Caki2 (cell line): ENCODE results near the gene CCDC126. TPM values are rescaled to one million over a fixed set of nuclear protein-coding genes. Genes with fewer than 3 reads are reported as not detected.

Source experiments
- DNase-seq: peaks from one replicate; pipeline ENCODE4 v3.0.0-alpha.2; 2015; ENCODE audit warnings: low read depth
- in situ Hi-C: cut with HindIII; loops from 2 replicates; pipeline ENCODE4 v1.10.0; 2016; ENCODE audit warnings: low sequenced_read_pairs, low pct_unique_long_range_greater_than_20kb, mixed read lengths
- total RNA-seq: library from RNA; depleted of rRNA; stranded (reverse); fragments of >200 nt; shearing (Covaris generic); gene quantifications from 2 replicates; pipeline ENCODE4 v1.2.3, GENCODE V29; 2014; ENCODE audit warnings: low replicate concordance

The CCDC126 gene
- total RNA-seq, 1 experiment from 2014 or later, result 7.6 TPM

- DNase-seq, result no peak
- in situ Hi-C loops, result no loop called here
Observed at GRCh38 chr7:23617482-23617881, 20.3 kb downstream of the CCDC126 start.

- in situ Hi-C loops, result no loop called here
- no peak for DNase-seq
Observed at GRCh38 chr7:23618241-23618640, 21.1 kb downstream of the CCDC126 start.

- DNase-seq, result no peak
- in situ Hi-C loops, result no loop called here
Observed at GRCh38 chr7:23619141-23619540, 22.0 kb downstream of the CCDC126 start.

DNA sequence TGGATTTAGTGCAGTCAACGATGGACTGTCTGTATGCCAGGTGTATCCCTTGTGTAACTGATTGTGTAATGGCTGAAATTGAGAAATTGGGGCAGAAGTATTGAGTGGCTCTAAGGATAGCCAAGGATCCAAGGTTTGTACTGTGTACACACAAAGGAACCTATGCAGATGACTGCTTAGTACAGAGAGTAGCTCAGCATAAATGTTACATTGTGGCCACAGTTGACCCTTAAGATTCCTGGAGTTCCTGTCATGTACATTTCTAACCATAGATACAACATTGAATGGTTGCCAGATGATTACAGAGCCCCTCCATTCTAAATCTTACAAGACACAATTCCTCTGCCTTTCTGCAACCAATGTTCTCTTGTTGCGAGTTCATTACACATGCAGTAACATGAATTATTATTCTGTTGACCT lies 25.3 kb downstream of the CCDC126 start:
- in situ Hi-C loops, result no loop called here
- DNase-seq, result no peak

- in situ Hi-C loops, result no loop called here
- no peak for DNase-seq
Observed at GRCh38 chr7:23628370-23628769, 31.2 kb downstream of the CCDC126 start.

- DNase-seq, result no peak
Observed at GRCh38 chr7:23633417-23633816, 36.2 kb downstream of the CCDC126 start.

DNA sequence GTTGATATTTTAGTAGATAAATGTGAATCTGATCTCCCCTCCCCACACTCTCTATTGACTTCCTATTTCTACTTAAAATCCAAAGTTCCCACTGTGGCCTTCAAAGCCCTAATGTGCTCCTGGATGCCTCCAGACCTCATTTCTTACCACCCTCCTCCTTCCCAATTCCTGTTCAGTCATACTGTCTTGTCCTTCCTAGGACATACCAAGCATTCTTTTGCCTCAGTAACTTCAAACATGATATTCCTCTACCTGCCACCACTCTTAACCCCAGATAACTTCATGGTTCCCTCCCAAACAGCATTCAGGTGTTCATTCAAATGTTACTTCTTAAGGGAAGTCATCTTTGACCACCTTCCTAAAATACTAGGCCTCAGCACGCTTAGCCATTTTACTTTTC lies 48.6 kb downstream of the CCDC126 start:
- DNase-seq, result no peak
- in situ Hi-C loops, result no loop called here

More at GRCh38 chr7:23633417-23633816, 36.2 kb downstream of the CCDC126 start:
- in situ Hi-C loops, result no loop called here

DNA sequence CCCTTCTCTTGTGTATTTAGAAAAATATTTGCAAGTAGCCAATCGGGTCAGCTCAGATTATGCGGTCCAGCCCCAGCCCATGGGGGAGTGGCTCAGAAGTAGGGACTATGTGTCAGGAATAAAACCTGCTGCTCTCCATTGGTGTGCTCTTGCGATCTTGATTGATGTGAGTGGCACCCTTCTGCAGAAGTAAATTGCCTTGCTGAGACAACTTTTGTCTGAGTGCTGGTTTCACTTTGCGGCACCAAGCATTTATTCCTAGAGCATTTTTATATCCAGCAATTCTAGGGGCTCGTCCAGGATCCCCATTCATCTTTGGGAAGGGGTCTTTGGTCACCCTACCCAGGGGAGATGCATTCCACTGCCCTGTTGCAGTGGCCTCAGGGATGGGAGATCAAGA lies 56.8 kb downstream of the CCDC126 start:
- in situ Hi-C loops, result no loop called here
- DNase-seq, result peak; percentile 6

DNA sequence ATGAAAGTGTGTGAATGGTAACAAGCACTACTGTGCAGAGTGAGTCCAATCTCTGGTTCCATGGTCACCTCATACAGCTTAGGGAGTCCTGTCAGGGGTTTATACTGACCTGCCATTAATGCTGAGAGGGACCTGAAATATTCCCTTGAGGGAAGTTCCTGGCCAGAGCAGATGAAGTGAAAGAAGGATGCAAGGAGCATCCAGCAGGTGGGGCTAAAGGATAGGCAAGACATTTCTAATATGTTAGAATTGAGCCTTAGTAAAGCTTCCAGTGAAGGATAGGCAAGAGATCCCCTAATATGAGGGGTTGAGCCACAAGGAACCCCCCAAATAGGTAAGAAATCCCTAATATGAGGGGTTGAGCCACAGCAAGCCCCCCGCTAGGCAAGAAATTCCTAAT lies 57.3 kb downstream of the CCDC126 start:
- in situ Hi-C loops, result no loop called here
- peak; percentile 8 for DNase-seq

DNA sequence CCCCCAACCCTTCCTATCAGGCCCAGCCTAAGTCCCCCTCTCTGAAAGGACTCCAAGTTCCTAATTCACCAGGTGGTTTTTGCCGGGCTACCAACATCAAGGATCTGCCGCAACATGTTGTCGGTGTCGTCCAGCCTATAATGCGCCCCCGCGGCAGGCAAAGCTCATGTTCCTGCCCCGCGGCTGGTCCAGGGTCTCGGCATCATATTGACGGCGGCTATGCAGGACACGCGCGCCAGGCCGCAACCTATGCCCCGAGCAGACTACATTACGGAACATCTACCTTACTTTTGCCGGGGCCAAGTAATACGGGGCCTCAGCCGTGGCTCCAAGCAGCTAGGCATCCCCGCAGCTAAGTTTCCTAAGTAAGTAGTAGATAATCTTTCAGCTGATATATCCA lies 58.3 kb downstream of the CCDC126 start:
- DNase-seq, result no peak
- in situ Hi-C loops, result no loop called here

DNA sequence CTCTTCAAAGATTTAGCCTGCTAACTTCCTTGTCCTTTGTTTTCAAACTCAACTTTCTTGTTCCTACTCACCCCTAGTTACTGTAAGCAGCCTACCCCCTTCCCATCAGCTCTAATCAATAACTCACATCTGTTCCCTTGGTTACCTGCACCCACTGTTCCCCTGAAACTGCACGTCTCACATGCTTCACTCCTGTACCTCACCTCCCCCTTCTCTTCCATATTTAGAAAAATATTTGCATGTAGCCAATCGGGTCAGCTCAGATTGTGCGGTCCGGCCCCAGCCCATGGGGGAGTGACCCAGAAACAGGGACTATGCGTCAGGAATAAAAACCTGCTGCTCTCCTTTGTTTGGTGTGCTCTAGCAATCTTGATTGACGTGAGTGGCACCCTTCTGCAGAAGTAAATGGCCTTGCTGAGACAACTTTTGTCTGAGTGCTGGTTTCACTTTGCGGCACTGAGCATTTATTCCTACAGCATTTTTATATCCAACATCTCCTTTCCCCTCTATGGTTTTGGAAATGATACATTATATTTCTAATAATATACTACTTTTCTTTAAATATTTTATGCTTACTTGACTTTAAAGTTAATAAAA lies 61.7 kb downstream of the CCDC126 start:
- no peak for DNase-seq
- in situ Hi-C loops, result no loop called here

- in situ Hi-C loops, result no loop called here
- no peak for DNase-seq
Observed at GRCh38 chr7:23661385-23661784, 64.2 kb downstream of the CCDC126 start.

DNA sequence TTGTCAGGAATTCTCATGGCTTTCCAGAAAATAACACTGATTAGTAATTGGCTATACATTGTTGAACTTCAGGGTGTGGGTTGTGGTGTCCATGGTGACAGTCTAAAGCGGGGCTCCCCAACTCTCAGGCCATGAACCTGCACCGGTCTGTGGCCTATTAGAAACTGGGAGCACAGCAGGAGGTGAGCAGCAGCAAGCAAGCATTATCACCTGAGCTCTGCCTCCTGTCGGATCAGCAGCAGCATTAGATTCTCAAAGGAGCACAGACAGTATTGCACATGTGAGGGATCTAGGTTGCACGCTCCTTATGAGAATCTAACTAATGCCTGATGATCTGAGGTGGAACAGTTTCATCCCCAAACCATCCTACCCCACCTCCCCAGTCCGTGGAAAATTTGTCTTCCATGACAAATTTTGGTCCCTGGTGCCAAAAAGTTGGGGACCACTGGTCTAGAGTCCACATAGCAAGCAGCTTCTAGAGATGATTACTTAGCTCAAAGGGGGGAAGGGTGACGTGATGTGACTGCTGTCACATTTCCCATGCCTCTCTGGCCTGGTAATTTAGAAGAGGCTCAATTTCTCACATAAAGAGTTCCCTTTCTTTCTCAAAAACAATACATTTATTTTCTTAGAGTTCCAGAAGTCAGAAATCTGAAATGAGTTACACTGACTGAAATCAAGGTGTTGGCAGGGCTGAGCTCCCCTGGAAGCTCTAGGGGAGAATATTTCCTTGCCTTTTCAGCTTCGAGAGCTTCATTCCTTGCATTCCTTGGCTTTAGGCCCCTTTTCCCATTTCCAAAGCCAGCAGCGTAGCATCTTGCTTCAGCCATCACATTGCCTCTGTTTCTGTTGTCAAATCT lies 65.2 kb downstream of the CCDC126 start:
- DNase-seq, result no peak
- in situ Hi-C loops, result no loop called here

DNA sequence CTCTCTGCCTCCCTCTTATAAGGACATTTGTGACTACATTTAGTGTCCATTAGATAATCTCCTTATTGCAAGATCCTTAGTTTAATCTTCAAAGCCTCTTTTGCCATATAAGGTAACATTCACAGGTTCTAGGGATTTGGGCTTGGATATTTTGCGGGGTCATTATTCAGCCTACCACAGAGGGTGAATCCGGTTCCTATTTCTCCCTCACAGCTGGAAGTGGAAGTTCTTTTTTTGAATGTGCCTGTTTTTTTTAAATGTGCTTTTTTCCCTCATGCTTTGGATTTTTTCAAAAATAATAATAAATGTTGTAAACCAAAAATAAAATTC lies 65.8 kb downstream of the CCDC126 start:
- no peak for DNase-seq
- in situ Hi-C loops, result no loop called here

GRCh38 chr7:23664122-23664521 lies 66.9 kb downstream of the CCDC126 start:
- in situ Hi-C loops, result no loop called here
- no peak for DNase-seq

DNA sequence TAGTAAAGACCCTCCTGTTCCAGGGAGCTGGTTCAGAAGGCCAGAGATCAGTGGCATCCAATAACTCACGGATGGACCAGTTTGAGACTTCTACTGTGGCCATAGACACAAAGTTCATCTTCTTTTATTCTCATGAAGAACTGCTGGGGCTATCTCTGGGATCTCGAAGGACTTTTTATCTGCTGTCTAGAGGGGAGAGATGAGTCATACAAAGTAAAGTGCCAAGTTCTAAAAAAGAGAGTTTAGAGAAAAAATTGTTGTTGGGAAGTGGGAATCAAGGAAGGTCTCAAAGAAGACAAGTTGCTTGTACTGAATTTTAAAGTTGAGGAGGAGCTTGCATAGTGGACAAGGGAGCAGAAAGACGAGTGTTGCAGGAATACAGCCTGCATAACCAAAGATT lies 74.9 kb downstream of the CCDC126 start:
- no peak for DNase-seq

GRCh38 chr7:23679898-23680413 lies 82.8 kb downstream of the CCDC126 start, which contains the start of gene FAM221A:
Gene FAM221A (plus strand): TSS chr7:23680199. CDS start chr7:23680219, 20 bp downstream.
- DNase-seq, result peak; percentile 54
- in situ Hi-C loops, result no loop called here

More for the DNA sequence above, 74.9 kb downstream of the CCDC126 start:
- in situ Hi-C loops, result no loop called here

GRCh38 chr7:23680414-23681405 lies 83.5 kb downstream of the CCDC126 start:
- in situ Hi-C loops, result no loop called here
- no peak for DNase-seq
